GM12865 (cell line): ENCODE results near the gene KATNAL1.
A peak's percentile ranks its signal among the peaks of the same experiment; 100 is the strongest.

Experiments used
- DNase-seq: peaks from one replicate; pipeline ENCODE4 v3.0.0; 2010; ENCODE audit warnings: low read depth
- H3K4me3 ChIP-seq: 2 replicates; pipeline ENCODE4 v1.5.1; 2011; ENCODE audit warnings: mild to moderate bottlenecking, low read depth, low read length, control low read depth
- CTCF ChIP-seq: IDR thresholded peaks from 2 replicates; pipeline ENCODE4 v1.5.1; 2011; ENCODE audit warnings: low read length, control low read depth, low read depth, inconsistent platforms; ENCODE audit not compliant: insufficient read depth; ENCODE audit errors: missing control alignments

KATNAL1 gene

GRCh38 chr13:30234619-30235162, 72.7 kb downstream of the KATNAL1 start:
- no peak for TF ChIP-seq CTCF
- H3K4me3 ChIP-seq: no peak overlapping the region
- DNase-seq: no peak

- DNase-seq: peak; percentile 5
- no peak overlapping the region for H3K4me3 ChIP-seq
- no peak for TF ChIP-seq CTCF
Measured at GRCh38 chr13:30224732-30225131, 82.6 kb downstream of the KATNAL1 start.

GRCh38 chr13:30222254-30222653, 85.1 kb downstream of the KATNAL1 start:
- DNase-seq: peak; percentile 21
- H3K4me3 ChIP-seq: no peak overlapping the region
- TF ChIP-seq CTCF: no peak

- H3K4me3 ChIP-seq: no peak overlapping the region
- DNase-seq: no peak
- no peak for TF ChIP-seq CTCF
Measured at GRCh38 chr13:30216111-30216510, 91.2 kb downstream of the KATNAL1 start.

- DNase-seq: no peak
- H3K4me3 ChIP-seq: no peak overlapping the region
- no peak for TF ChIP-seq CTCF
Measured at GRCh38 chr13:30212256-30212655, 95.1 kb downstream of the KATNAL1 start.

- TF ChIP-seq CTCF: no peak
- no peak overlapping the region for H3K4me3 ChIP-seq
- DNase-seq: no peak
Measured at GRCh38 chr13:30211745-30212144, 95.6 kb downstream of the KATNAL1 start.

- peak; percentile 59 for DNase-seq
- H3K4me3 ChIP-seq: no peak overlapping the region
- TF ChIP-seq CTCF: no peak
Measured at GRCh38 chr13:30204564-30204963, 102.8 kb downstream of the KATNAL1 start.
